HG03354 (cell line): ENCODE measurements around the gene PFKL.

ENCODE experiments used
- ATAC-seq: cut with Tn5 transposase; IDR thresholded peaks from one replicate; pipeline ENCODE4 v1.9.1; 2021; ENCODE audit warnings: mild to moderate bottlenecking; ENCODE audit not compliant: unreplicated experiment, poor library complexity, severe bottlenecking

Gene PFKL

DNA sequence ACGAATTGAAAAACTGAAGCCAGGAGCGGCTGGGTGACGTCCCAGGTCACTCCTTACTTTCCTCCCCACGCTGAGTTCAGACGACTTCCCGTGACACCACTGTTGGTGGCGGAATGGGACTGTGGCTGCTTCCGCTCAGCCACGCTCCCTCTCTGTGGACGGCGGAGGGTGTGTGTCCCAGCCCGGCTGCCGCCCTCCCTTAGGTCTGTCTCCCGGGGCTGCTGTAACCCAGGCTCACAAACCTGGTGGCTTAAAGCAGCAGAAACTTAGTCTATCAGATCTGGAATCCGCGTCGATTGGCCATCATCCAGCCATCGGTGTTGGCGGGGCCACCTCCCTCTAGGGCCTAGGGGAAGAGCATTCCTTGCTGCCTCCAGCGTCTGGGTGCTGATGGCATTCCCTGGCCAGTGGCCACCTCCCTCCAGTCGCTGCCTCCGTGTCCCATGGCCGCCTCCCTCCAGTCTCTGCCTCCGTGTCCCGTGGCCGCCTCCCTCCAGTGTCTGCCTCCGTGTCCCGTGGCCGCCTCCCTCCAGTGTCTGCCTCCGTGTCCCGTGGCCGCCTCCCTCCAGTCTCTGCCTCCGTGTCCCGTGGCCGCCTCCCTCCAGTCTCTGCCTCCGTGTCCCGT is 71.0 kb downstream of the PFKL start:
- ATAC-seq: no peak

DNA sequence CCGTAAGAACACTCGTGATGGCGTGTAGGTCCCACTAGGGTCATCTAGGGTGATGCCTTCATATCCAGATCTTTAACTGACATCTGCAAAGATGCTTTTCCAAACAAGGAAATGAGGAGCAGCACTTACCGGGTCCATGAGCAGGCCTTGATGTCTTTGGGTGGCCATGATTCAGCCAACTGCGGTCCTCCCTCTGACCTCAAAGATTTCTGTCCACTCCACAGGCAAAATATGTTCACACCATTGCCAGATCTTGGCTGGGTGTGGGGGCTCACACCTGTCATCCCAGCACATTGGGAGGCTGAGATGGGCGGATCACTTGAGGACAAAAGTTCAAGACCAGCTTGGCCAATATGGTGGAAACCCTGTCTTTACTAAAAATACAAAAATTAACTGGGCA is 71.7 kb downstream of the PFKL start:
- ATAC-seq: no peak

DNA sequence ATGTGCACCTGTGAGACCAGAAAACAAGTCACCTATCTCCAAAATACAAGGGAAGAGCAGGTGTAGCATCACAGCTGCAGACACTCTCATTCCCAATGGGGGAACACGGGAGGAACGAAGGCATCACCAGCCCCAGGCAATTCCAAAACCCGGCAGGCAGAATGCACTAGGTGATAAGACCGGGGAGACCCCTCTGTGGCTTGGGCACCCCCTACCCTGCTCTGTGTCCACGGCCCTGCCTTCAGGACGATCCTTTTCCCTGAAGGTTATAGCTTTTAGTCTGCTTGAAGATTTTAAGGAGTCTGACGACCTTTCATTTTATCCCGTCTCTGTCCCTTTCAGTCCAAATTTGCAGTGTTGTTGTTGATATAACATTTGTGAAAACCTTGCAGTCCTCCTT is 72.8 kb downstream of the PFKL start:
- no peak for ATAC-seq

DNA sequence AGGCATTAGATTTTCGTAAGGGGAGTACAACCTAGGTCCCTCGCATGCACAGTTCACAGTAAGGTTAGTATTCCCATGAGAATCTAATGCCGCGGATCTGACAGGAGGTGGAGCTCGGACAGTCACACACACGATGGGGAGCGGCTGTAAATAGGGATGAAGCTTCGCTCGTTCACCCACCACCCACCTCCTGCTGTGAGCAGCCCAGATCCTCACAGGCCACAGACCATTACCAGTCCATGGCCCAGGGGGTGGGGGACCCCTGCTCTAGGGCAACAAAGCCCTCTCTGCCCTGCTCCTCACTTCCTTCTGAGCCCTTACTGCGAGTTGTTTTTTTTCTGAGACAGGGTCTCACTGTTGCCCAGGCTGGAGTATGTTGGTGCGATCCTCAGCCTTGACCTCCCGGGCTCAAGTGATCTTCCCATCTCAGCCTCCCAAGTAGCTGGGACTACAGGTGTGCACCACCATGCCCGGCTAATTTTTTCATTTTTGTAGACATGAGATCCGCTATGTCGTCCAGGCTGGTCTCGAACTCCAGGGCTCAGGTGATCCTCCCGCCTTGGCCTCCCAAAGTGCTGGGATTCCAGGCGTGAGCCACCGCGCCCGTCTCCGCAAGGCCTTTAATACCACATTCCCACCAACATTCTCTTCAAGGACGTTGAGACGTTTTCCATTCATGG is 74.9 kb downstream of the PFKL start:
- no peak for ATAC-seq

DNA sequence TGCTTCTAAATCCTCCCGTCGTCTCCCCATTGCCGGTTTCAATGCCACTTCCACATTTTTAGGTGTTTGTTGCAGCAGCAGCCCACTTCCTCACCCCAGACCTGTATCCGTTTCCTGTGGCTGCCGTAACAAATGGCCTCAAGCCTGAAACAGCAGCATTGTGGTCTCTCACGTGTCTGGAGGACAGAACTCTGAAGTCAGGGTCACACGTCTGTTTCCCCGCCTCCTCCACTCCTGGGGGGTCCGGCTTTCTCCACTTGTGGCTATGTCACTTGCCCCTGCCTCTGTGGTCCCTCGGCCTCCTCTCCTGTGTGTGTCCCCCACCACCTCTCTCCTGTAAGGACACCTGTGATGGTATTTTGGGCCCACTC is 75.4 kb downstream of the PFKL start:
- ATAC-seq: no peak

DNA sequence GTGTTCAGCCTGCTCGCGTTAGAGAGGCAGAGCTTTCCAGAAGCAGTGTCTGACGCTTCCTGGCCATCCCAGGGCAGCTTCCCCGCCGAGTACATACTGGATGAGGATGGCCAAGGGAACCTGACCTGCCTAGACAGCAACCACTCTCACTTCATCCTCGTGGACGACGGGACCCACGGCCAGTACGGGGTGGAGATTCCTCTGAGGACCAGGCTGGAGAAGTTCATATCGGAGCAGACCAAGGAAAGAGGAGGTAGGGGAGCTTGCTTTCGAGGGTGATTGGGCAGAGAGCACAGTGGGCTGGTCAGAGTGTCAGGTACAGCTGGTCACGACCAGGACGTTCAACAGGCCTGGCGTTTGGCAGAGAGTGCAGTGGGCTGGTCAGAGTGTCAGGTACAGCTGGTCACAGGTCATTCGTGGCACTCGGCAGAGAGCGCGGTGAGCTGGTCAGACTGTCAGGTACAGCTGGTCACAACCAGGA is 75.9 kb downstream of the PFKL start:
- ATAC-seq: no peak

DNA sequence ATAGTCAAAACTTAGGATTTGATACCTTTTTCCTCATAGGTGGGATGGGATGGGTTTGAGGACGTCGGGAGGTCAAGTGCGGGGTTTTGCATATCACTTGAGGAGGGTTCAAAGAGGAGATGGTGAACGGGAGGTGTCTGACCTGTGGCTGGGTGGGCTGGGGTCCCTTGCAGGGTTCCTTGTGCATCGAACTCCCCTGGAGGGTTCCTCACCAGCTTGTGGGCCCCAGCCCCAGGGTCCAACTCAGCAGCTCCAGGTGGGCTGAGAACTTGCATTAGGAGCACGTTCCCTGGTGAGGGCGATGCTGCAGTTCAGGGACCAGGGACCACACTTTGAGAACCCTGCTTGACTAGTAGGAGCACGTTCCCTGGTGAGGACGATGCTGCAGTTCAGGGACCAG is 76.8 kb downstream of the PFKL start:
- no peak for ATAC-seq
